ENCODE results near the gene CARD14.

- TF ChIP-seq CTCF (conservative IDR thresholded peaks at IDR 0.05; ENCODE audit: low read depth, low read length) (no peak), EZH2 (IDR thresholded peaks at IDR 0.05; ENCODE audit: low read length, unreplicated experiment) (no peak)
These were observed 20.9 kb downstream of the CARD14 start for GRCh38 chr17:80190716-80191115.

Measured in PC-3 (cell line).